ENCODE results near the gene OR10H1.

GRCh38 chr19:15758379-15758778 lies 57.1 kb downstream of the OR10H1 start:
- TF ChIP-seq POLR2A (IDR thresholded peaks at IDR 0.05), result no peak
- TF ChIP-seq CTCF (IDR thresholded peaks at IDR 0.05), result no peak
